ENCODE data around the gene TRIM24.
A peak's percentile ranks its signal among the peaks of the same experiment; 100 is the strongest.

The TRIM24 gene

GRCh38 chr7:138505361-138505873 lies 45.4 kb downstream of the TRIM24 start:
- Histone ChIP-seq H4K20me1 (ENCODE audit: insufficient read depth, low read length) (no peaks in the 10 kb centered on the region), H3K4me3 (ENCODE audit: low read length) (no peak overlapping the region), H3K9me3 (replicated peaks; ENCODE audit: insufficient read depth, low read length) (no peaks in the 10 kb centered on the region), H3K27me3 (replicated peaks; ENCODE audit: insufficient read depth, low read length) (no peaks in the 10 kb centered on the region), H3K27ac (ENCODE audit: low read length) (no peak overlapping the region), H3K4me1 (ENCODE audit: low read length) (peaks cover 3% of the 10 kb centered on the region), H3K4me2 (ENCODE audit: low read depth, low read length) (no peak overlapping the region), H3F3A (ENCODE audit: insufficient read depth, low read length) (peaks cover 9% of the 10 kb centered on the region), H3K9ac (ENCODE audit: low read length) (no peak overlapping the region), H3K9me2 (replicated peaks; ENCODE audit: insufficient read depth, low read length) (no peaks in the 10 kb centered on the region), H3K79me2 (ENCODE audit: low read length) (peaks cover 68% of the 10 kb centered on the region), H3K36me3 (replicated peaks; ENCODE audit: insufficient read depth, low read length) (no peaks in the 10 kb centered on the region; the same call in 1 of the 2 replicates), H2AFZ (ENCODE audit: low read length) (no peak overlapping the region)
- TF ChIP-seq EZH2 (optimal IDR thresholded peaks at IDR 0.05; ENCODE audit: low read depth, low read length), result no peak
- TF ChIP-seq CTCF (IDR thresholded peaks at IDR 0.05; ENCODE audit: low read length), result no peak
- no peak for TF ChIP-seq EZH2phosphoT487 (IDR thresholded peaks at IDR 0.05; ENCODE audit: low read length)
- no peak for DNase-seq

- Histone ChIP-seq H3K79me2 (ENCODE audit: low read length) (peaks cover 64% of the 10 kb centered on the region), H3K27ac (ENCODE audit: low read length) (no peak overlapping the region)
- DNase-seq, result no peak
These were observed 46.7 kb downstream of the TRIM24 start for GRCh38 chr7:138506764-138507163.

GRCh38 chr7:138510003-138510402 lies 49.9 kb downstream of the TRIM24 start:
- Histone ChIP-seq H3K27ac (ENCODE audit: low read length) (peak overlapping the region; percentile 72), H3K4me1 (ENCODE audit: low read length) (peaks cover 5% of the 10 kb centered on the region), H3K9me3 (replicated peaks; ENCODE audit: insufficient read depth, low read length) (no peaks in the 10 kb centered on the region), H3K4me3 (ENCODE audit: low read length) (no peak overlapping the region), H3K4me2 (ENCODE audit: low read depth, low read length) (peak overlapping the region; percentile 70; the same call in 1 of the 2 replicates), H3K27me3 (replicated peaks; ENCODE audit: insufficient read depth, low read length) (no peaks in the 10 kb centered on the region), H2AFZ (ENCODE audit: low read length) (no peak overlapping the region), H3K9ac (ENCODE audit: low read length) (peak overlapping the region; percentile 24; the same call in 1 of the 2 replicates), H3K79me2 (ENCODE audit: low read length) (peaks cover 60% of the 10 kb centered on the region), H4K20me1 (ENCODE audit: insufficient read depth, low read length) (no peaks in the 10 kb centered on the region), H3K36me3 (replicated peaks; ENCODE audit: insufficient read depth, low read length) (no peaks in the 10 kb centered on the region), H3K9me2 (replicated peaks; ENCODE audit: insufficient read depth, low read length) (no peaks in the 10 kb centered on the region), H3F3A (ENCODE audit: insufficient read depth, low read length) (peaks cover 13% of the 10 kb centered on the region)
- DNase-seq, result peak; percentile 91
- TF ChIP-seq CTCF (IDR thresholded peaks at IDR 0.05; ENCODE audit: low read length) (no peak), EZH2phosphoT487 (IDR thresholded peaks at IDR 0.05; ENCODE audit: low read length) (no peak), EZH2 (optimal IDR thresholded peaks at IDR 0.05; ENCODE audit: low read depth, low read length) (no peak)

More at GRCh38 chr7:138506764-138507163, 46.7 kb downstream of the TRIM24 start:
- Histone ChIP-seq H3K9me3 (replicated peaks; ENCODE audit: insufficient read depth, low read length) (no peaks in the 10 kb centered on the region), H3K9me2 (replicated peaks; ENCODE audit: insufficient read depth, low read length) (no peaks in the 10 kb centered on the region), H3F3A (ENCODE audit: insufficient read depth, low read length) (peaks cover 13% of the 10 kb centered on the region), H3K4me2 (ENCODE audit: low read depth, low read length) (no peak overlapping the region), H3K4me3 (ENCODE audit: low read length) (no peak overlapping the region), H3K4me1 (ENCODE audit: low read length) (peaks cover 5% of the 10 kb centered on the region), H3K27me3 (replicated peaks; ENCODE audit: insufficient read depth, low read length) (no peaks in the 10 kb centered on the region), H3K36me3 (replicated peaks; ENCODE audit: insufficient read depth, low read length) (no peaks in the 10 kb centered on the region; the same call in 1 of the 2 replicates), H4K20me1 (ENCODE audit: insufficient read depth, low read length) (no peaks in the 10 kb centered on the region), H2AFZ (ENCODE audit: low read length) (no peak overlapping the region), H3K9ac (ENCODE audit: low read length) (no peak overlapping the region)
- no peak for TF ChIP-seq EZH2phosphoT487 (IDR thresholded peaks at IDR 0.05; ENCODE audit: low read length)
- no peak for TF ChIP-seq EZH2 (optimal IDR thresholded peaks at IDR 0.05; ENCODE audit: low read depth, low read length)
- TF ChIP-seq CTCF (IDR thresholded peaks at IDR 0.05; ENCODE audit: low read length), result no peak

All from MM.1S (cell line).